HepG2 (cell line): ENCODE results near the gene P2RY2. TPM values are rescaled to one million over a fixed set of nuclear protein-coding genes. Genes with fewer than 3 reads are reported as not detected.

Source experiments
- ATAC-seq: fragments of 200-7000 bp; cut with Tn5 transposase; 3 replicates; pipeline ENCODE4 v1.9.1; 2020; ENCODE audit warnings: mild to moderate bottlenecking, moderate library complexity
- BruUV-seq: library from RNA; stranded (reverse); fragments of 400-500 nt; replicated peaks from 2 replicates; lab custom pipeline; 2021; lab: Mats Ljungman, UMichigan
- CTCF ChIA-PET: fragments of 300-600 bp; formaldehyde crosslinking; extraction: SDS; loops from one replicate; lab custom pipeline; 2021; ENCODE audit warnings: low total read pairs, inconsistent platforms, low intra/inter-chr PET ratio; lab: Yijun Ruan, JAX
- POLR2A ChIA-PET: fragments of 350-600 bp; sonication (Branson Sonifier 250); formaldehyde crosslinking; loops from one replicate; lab custom pipeline; 2020; ENCODE audit warnings: antibody characterized with exemption, inconsistent platforms; lab: Yijun Ruan, JAX
- DNase-seq: peaks from one replicate; pipeline ENCODE4 v3.0.0-alpha.2; 2015; ENCODE audit warnings: low spot score
- FAIRE-seq: peaks from 3 replicates; lab custom pipeline; 2011; peaks lifted over from hg19 to GRCh38; lab: Jason Lieb, UNC
- H2AFZ ChIP-seq: one replicate; pipeline ENCODE4 v1.6.1; 2011; ENCODE audit warnings: low read length, inconsistent platforms
- H3K27ac ChIP-seq: fragments of 300-600 bp; 3 replicates; pipeline ENCODE4 v1.8.0; 2011; ENCODE audit warnings: mixed run types, mild to moderate bottlenecking, mixed read lengths, low read length, inconsistent platforms; ENCODE audit not compliant: insufficient read depth; ENCODE audit errors: extremely low read length
- H3K27me3 ChIP-seq, 2 experiments: fragments of 200-600 bp in 1 of 2; 2 replicates in 1 of 2; 3 replicates in 1 of 2; pipeline versions ENCODE4 v1.6.0 to v1.8.0; 2011; ENCODE audit warnings: low read length in 2 of 2, mild to moderate bottlenecking in 2 of 2, moderate library complexity in 2 of 2, inconsistent platforms in 1 of 2; ENCODE audit not compliant: insufficient read depth in 2 of 2, control insufficient read depth in 1 of 2
- H3K36me3 ChIP-seq, 2 experiments: fragments of 200-600 bp in 1 of 2; replicated peaks in 1 of 2; 2 replicates in 1 of 2; 3 replicates in 1 of 2; pipeline versions ENCODE4 v1.5.1 to v1.8.0; 2011; ENCODE audit warnings: low read length in 2 of 2, inconsistent platforms in 1 of 2; ENCODE audit not compliant: insufficient read depth in 2 of 2, control insufficient read depth in 1 of 2
- H3K4me1 ChIP-seq: 2 replicates; pipeline ENCODE4 v1.5.1; 2012; ENCODE audit warnings: low read length, inconsistent platforms; ENCODE audit not compliant: insufficient read depth
- H3K4me2 ChIP-seq: 2 replicates; pipeline ENCODE4 v1.6.0; 2011; ENCODE audit warnings: low read depth, low read length, inconsistent platforms
- H3K4me3 ChIP-seq, 3 experiments: fragments of 200-600 bp in 1 of 3; sonication (generic), shearing (Covaris generic) in 1 of 3; replicated peaks in 1 of 3; 2 replicates each; pipeline ENCODE4 v1.5.1; 2011 to 2016; ENCODE audit warnings: low read length in 3 of 3, inconsistent platforms in 2 of 3, low read depth in 2 of 3, mild to moderate bottlenecking in 2 of 3, control low read depth in 1 of 3, mixed read lengths in 1 of 3; ENCODE audit not compliant: insufficient read depth in 1 of 3
- H3K79me2 ChIP-seq: one replicate; pipeline ENCODE4 v1.6.1; 2011; ENCODE audit warnings: low read length, inconsistent platforms; ENCODE audit not compliant: insufficient read depth
- H3K9ac ChIP-seq: 2 replicates; pipeline ENCODE4 v1.6.0; 2011; ENCODE audit warnings: mild to moderate bottlenecking, low read depth, low read length, inconsistent platforms; ENCODE audit not compliant: insufficient read depth
- H3K9me3 ChIP-seq: 2 replicates; pipeline ENCODE4 v1.5.1; 2012; ENCODE audit warnings: mild to moderate bottlenecking, low read length
- H4K20me1 ChIP-seq: 2 replicates; pipeline ENCODE4 v1.6.0; 2011; ENCODE audit warnings: inconsistent platforms, mild to moderate bottlenecking, low read length, moderate library complexity; ENCODE audit not compliant: insufficient read depth
- FLYWCH1 ChIP-seq: sonication (generic); formaldehyde crosslinking; IDR thresholded peaks from 2 replicates; pipeline ENCODE4 v1.8.1; 2023; ENCODE audit warnings: mild to moderate bottlenecking, missing genetic modification reagents
- KLF15 ChIP-seq: sonication (generic); formaldehyde crosslinking; IDR thresholded peaks from 2 replicates; pipeline ENCODE4 v1.8.1; 2023; ENCODE audit warnings: borderline replicate concordance, mild to moderate bottlenecking, inconsistent platforms, missing genetic modification reagents, mixed read lengths
- MIXL1 ChIP-seq: IDR thresholded peaks from 2 replicates; pipeline ENCODE4 v1.6.1; 2016
- RFX5 ChIP-seq: IDR thresholded peaks from 2 replicates; pipeline ENCODE4 v1.6.1; 2011; ENCODE audit warnings: low read depth, low read length, improper control_type of control experiment
- ZBTB21 ChIP-seq: sonication (generic); formaldehyde crosslinking; IDR thresholded peaks from 2 replicates; pipeline ENCODE4 v1.4.0; 2020; ENCODE audit warnings: missing genetic modification reagents
- ZBTB38 ChIP-seq: sonication (generic); formaldehyde crosslinking; IDR thresholded peaks from 2 replicates; pipeline ENCODE4 v1.5.1; 2020; ENCODE audit warnings: mild to moderate bottlenecking, missing genetic modification reagents
- ZBTB8A ChIP-seq: sonication (generic); formaldehyde crosslinking; IDR thresholded peaks from 2 replicates; pipeline ENCODE4 v1.4.0; 2020; ENCODE audit warnings: mild to moderate bottlenecking, low read depth, missing genetic modification reagents, borderline replicate concordance
- ZKSCAN1 ChIP-seq: fragments of 150-350 bp; IDR thresholded peaks from 2 replicates; pipeline ENCODE4 v1.6.1; 2014; ENCODE audit warnings: low read length
- ZNF160 ChIP-seq: sonication (generic); formaldehyde crosslinking; IDR thresholded peaks from 2 replicates; pipeline ENCODE4 v1.8.0; 2022; ENCODE audit warnings: mild to moderate bottlenecking, inconsistent platforms, missing genetic modification reagents
- WGBS: methylation state at CpG from one replicate; pipeline ENCODE4 v1.1.6; 2017; ENCODE audit warnings: low lambda C conversion rate; 5-methylcytosine and 5-hydroxymethylcytosine counted together
- in situ Hi-C: cut with HindIII; loops from 2 replicates; pipeline ENCODE4 v1.10.0; 2017; ENCODE audit warnings: low pct_unique_long_range_greater_than_20kb; ENCODE audit not compliant: extremely low pct_ligation_motif_present
- intact Hi-C: fragments of 100-400 bp; cut with micrococcal nuclease; formaldehyde crosslinking; loops from one replicate; pipeline ENCODE4 v1.10.0; 2022; ENCODE audit not compliant: unreplicated experiment
- polyA plus RNA-seq, 8 experiments: library from polyadenylated mRNA; depleted of rRNA in 3 of 8; stranded (reverse) in 7 of 8; unstranded in 1 of 8; fragments of >200 nt; fragmentation: Illumina TruSeq in 4 of 8; extraction: Trizol in 4 of 8; gene quantifications; 2 replicates each; pipeline versions ENCODE4 v1.2.1 to v1.2.3, GENCODE V29; 2011 to 2016; ENCODE audit warnings: low read depth in 4 of 8, missing spikeins in 1 of 8, mixed read lengths in 1 of 8; ENCODE audit not compliant: insufficient read depth in 1 of 8
- total RNA-seq, 5 experiments: library from RNA; depleted of rRNA; stranded (reverse); fragments of >200 nt; fragmentation: Illumina TruSeq; extraction: Trizol; gene quantifications; 2 replicates each; pipeline ENCODE4 v1.2.3, GENCODE V29; 2016; ENCODE audit warnings: low read depth in 1 of 5
- TF ChIP-seq, protein P1 (sequence below): sonication (generic); formaldehyde crosslinking; IDR thresholded peaks from 2 replicates; pipeline ENCODE4 v1.8.0; 2023; ENCODE audit warnings: mild to moderate bottlenecking, missing genetic modification reagents
- TF ChIP-seq, protein P2 (sequence below): sonication (generic); formaldehyde crosslinking; IDR thresholded peaks from 2 replicates; pipeline ENCODE4 v1.9.0; 2021; ENCODE audit warnings: missing genetic modification reagents, mild to moderate bottlenecking, borderline replicate concordance
- TF ChIP-seq, protein P3 (sequence below): sonication (generic); formaldehyde crosslinking; IDR thresholded peaks from 2 replicates; pipeline ENCODE4 v1.5.1; 2020; ENCODE audit warnings: missing genetic modification reagents, mild to moderate bottlenecking, borderline replicate concordance

P2RY2 gene
- total and polyA plus RNA-seq, 2 of the 13 experiments (the other 11 are each of a cell fraction or from before 2014, with no cell fraction given) = 0.95 to 3.1 TPM

DNA sequence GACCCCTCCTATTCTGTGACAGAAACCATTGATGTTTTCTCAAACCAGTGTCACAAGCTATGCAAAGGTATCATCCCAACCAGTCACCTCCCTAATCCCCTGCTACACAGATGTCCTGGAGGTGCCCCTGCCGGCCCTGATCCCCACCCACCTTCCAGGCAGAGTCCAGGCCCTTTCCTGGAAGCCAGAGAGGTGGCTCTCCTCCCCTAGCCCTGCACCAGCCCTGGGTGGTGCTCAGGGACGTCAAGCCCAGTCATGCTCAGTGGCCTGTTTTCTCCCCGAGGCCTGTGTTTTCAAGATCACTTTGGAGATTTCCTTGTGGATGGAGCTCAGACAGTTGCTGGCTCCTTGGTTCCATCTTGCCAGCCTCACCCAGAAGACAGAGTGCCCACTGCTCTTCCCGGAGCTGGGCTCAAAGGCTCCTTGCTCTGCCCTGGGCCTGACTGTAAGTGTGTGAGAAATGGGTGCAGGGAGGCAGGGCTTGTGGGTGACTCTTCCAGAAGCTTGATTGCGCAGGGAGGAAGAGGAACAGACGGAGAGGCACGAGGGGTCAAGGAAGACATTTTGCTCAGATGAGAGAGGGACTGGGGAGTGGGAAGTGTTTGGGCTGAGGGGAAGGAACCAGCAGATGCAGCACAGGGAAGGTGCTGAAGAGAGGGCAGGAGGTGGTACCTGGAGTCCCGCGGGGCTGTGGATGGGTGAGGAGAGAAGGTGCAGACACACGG is 65.4 kb downstream of the P2RY2 start (continued):
- TF ChIP-seq ZBTB21 (no peak), ZNF160 (CRISPR knock-in tag) (no peak)

DNA sequence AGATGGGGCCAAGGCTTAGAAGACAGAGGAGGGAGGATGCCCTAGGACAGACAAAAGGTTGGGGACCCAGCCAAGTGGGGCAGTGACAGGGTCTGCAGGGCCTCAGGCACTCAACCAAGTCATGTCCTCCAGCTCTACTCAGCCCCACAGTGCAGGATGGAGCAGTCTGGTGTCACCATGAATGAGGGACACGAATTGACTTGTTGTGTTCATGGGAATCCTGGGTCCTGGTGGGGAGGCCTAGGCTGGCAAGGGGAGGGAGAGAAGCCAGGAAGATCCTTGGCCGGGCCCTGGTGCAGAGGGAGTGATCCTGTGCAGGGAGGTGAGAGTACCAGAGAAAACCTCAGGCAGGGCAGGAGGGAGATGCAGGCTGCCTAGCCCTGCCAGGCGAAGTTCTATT is 66.0 kb downstream of the P2RY2 start:
- Histone ChIP-seq H3K4me3 (no peak overlapping the region), H3K27me3 (peaks cover 6 to 36% of the 10 kb centered on the region in 2 experiments; a peak in 4 of 5 replicates), H3K4me2 (no peak overlapping the region), H3K79me2 (no peaks in the 10 kb centered on the region), H4K20me1 (no peaks in the 10 kb centered on the region), H3K9ac (no peak overlapping the region), H3K27ac (no peak overlapping the region), H3K9me3 (no peaks in the 10 kb centered on the region), H3K4me1 (peaks cover 31% of the 10 kb centered on the region), H2AFZ (no peak overlapping the region), H3K36me3 (no peaks in the 10 kb centered on the region)
- intact Hi-C loops (no loop called here), in situ Hi-C loops (no loop called here)
- DNase-seq (no peak), FAIRE-seq (no peak), ATAC-seq (no peak)
- no TSS peak for BruUV-seq
- POLR2A ChIA-PET = no interaction called here
- TF ChIP-seq ZBTB38 (no peak), ZBTB8A (CRISPR knock-in tag) (no peak), FLYWCH1 (CRISPR knock-in tag) (no peak), ZKSCAN1 (no peak), RFX5 (no peak), MIXL1 (CRISPR knock-in tag) (no peak), KLF15 (CRISPR knock-in tag) (no peak)
- TF ChIP-seq, protein P1, sequence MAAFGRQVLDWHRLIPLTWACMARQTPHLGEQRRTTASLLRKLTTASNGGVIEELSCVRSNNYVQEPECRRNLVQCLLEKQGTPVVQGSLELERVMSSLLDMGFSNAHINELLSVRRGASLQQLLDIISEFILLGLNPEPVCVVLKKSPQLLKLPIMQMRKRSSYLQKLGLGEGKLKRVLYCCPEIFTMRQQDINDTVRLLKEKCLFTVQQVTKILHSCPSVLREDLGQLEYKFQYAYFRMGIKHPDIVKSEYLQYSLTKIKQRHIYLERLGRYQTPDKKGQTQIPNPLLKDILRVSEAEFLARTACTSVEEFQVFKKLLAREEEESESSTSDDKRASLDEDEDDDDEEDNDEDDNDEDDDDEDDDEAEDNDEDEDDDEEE (CRISPR knock-in tag) = no peak
- TF ChIP-seq, protein P2, sequence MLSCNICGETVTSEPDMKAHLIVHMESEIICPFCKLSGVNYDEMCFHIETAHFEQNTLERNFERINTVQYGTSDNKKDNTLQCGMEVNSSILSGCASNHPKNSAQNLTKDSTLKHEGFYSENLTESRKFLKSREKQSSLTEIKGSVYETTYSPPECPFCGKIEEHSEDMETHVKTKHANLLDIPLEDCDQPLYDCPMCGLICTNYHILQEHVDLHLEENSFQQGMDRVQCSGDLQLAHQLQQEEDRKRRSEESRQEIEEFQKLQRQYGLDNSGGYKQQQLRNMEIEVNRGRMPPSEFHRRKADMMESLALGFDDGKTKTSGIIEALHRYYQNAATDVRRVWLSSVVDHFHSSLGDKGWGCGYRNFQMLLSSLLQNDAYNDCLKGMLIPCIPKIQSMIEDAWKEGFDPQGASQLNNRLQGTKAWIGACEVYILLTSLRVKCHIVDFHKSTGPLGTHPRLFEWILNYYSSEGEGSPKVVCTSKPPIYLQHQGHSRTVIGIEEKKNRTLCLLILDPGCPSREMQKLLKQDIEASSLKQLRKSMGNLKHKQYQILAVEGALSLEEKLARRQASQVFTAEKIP (CRISPR knock-in tag) = no peak
- TF ChIP-seq, protein P3, sequence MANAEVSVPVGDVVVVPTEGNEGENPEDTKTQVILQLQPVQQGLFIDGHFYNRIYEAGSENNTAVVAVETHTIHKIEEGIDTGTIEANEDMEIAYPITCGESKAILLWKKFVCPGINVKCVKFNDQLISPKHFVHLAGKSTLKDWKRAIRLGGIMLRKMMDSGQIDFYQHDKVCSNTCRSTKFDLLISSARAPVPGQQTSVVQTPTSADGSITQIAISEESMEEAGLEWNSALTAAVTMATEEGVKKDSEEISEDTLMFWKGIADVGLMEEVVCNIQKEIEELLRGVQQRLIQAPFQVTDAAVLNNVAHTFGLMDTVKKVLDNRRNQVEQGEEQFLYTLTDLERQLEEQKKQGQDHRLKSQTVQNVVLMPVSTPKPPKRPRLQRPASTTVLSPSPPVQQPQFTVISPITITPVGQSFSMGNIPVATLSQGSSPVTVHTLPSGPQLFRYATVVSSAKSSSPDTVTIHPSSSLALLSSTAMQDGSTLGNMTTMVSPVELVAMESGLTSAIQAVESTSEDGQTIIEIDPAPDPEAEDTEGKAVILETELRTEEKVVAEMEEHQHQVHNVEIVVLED = no peak
- WGBS = 10% methylated on average over 2 of the region's 3 CpGs
- CTCF ChIA-PET = no interaction called here
